ENCODE results near the gene SEMA3A.

SEMA3A gene

DNA sequence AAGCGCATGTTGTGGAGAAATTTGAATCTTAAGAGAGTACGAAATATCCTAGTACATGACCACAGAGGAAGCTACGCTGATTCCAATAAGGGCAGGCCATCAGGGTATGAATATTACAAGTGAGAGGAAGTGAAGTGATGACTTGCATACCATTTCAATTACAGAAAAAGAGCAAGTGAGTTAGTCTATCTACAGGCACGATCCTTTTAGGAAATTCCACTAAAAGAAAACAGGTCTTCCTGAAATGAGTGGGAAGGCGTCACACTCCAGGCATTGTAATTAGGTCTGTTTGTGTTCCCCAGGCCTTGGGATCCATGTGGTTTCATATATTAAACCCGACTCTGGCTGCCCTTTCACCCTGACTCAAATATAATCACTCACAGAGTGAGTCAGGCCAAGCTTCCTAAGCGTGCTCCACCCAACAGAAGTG, 152.5 kb downstream of the SEMA3A start:
- no peaks in the 10 kb centered on the region for H3K36me3 ChIP-seq (ENCODE audit: control insufficient read depth, insufficient read depth, low read length)
- H3K4me1 ChIP-seq (ENCODE audit: control insufficient read depth, insufficient read depth, low read length, poor library complexity, severe bottlenecking), result no peaks in the 10 kb centered on the region
- DNase-seq, result no peak
- H3K27me3 ChIP-seq (replicated peaks; ENCODE audit: control insufficient read depth, insufficient read depth, low read length, poor library complexity, severe bottlenecking), result no peaks in the 10 kb centered on the region
- H3K4me3 ChIP-seq (ENCODE audit: insufficient read depth, low read depth, low read length, poor library complexity, severe bottlenecking), result no peak overlapping the region
- no peak overlapping the region for H3K27ac ChIP-seq (ENCODE audit: insufficient read depth, low read length, poor library complexity, severe bottlenecking)
- no peaks in the 10 kb centered on the region for H3K9me3 ChIP-seq (ENCODE audit: control insufficient read depth, low read length)

DNA sequence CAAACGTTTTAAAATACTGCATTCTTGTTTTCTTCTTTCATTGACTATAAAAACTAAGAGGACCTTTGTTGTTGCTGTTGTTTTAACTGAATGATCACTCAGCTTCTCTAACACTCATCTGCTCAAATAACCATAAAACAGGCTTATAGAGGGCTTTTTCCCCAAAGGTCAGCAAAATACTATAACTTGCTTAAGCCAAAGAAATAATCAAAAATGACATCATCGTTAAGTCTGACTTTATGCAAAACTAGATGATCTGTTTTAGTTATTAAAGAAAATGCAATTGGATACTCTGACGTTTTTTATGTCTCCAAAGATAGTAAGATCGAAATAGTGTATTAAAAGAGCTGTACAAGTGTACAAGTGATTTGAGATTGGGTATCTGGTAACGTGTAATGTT, 152.9 kb downstream of the SEMA3A start:
- no peak for DNase-seq
- no peaks in the 10 kb centered on the region for H3K27me3 ChIP-seq (replicated peaks; ENCODE audit: control insufficient read depth, insufficient read depth, low read length, poor library complexity, severe bottlenecking)
- H3K4me1 ChIP-seq (ENCODE audit: control insufficient read depth, insufficient read depth, low read length, poor library complexity, severe bottlenecking), result no peaks in the 10 kb centered on the region
- H3K36me3 ChIP-seq (ENCODE audit: control insufficient read depth, insufficient read depth, low read length), result no peaks in the 10 kb centered on the region
- no peak overlapping the region for H3K27ac ChIP-seq (ENCODE audit: insufficient read depth, low read length, poor library complexity, severe bottlenecking)
- H3K9me3 ChIP-seq (ENCODE audit: control insufficient read depth, low read length), result no peaks in the 10 kb centered on the region
- no peak overlapping the region for H3K4me3 ChIP-seq (ENCODE audit: insufficient read depth, low read depth, low read length, poor library complexity, severe bottlenecking)

DNA sequence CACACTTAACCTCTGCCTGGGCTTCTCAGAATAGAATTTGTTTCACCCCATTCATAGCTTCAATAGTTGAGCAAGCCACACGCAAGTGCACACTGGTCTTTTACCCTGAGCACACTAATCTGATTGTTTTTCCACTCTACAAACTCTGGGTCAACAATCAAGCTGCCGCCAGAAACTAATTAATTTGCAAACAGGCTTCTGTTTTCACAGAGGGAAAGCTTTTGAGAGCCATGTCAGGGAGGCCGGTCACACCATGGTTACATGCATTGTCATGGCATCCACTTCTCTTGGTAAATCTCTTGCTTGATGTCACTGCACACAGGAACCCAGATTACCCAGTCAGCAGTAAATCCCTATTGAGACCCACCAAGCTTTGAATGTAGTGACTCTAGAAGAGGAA, 154.2 kb downstream of the SEMA3A start:
- Histone ChIP-seq H3K4me1 (ENCODE audit: control insufficient read depth, insufficient read depth, low read length, poor library complexity, severe bottlenecking) (no peaks in the 10 kb centered on the region), H3K36me3 (ENCODE audit: control insufficient read depth, insufficient read depth, low read length) (no peaks in the 10 kb centered on the region), H3K27me3 (replicated peaks; ENCODE audit: control insufficient read depth, insufficient read depth, low read length, poor library complexity, severe bottlenecking) (no peaks in the 10 kb centered on the region), H3K4me3 (ENCODE audit: insufficient read depth, low read depth, low read length, poor library complexity, severe bottlenecking) (no peak overlapping the region), H3K27ac (ENCODE audit: insufficient read depth, low read length, poor library complexity, severe bottlenecking) (no peak overlapping the region), H3K9me3 (ENCODE audit: control insufficient read depth, low read length) (no peaks in the 10 kb centered on the region)
- no peak for DNase-seq

DNA sequence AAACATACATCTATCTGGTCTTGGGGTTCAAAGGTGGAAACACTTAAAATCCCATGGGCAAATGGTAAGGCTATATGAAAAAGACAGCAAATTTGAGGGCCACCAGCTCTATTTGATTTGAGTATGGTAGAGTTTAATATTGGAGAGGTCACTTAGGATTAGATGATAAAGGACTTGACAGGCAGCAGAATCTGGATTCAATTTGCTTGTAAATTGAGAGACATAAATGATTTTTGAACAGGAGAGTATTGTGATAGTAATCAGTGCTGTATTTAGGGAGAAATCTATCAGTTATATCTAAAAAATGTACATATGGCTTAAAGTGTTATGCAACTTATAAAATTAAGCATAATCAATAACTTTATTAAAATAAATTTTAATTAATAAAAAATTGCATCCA, 155.2 kb downstream of the SEMA3A start:
- H3K36me3 ChIP-seq (ENCODE audit: control insufficient read depth, insufficient read depth, low read length), result no peaks in the 10 kb centered on the region
- no peak overlapping the region for H3K4me3 ChIP-seq (ENCODE audit: insufficient read depth, low read depth, low read length, poor library complexity, severe bottlenecking)
- H3K27ac ChIP-seq (ENCODE audit: insufficient read depth, low read length, poor library complexity, severe bottlenecking), result no peak overlapping the region
- no peaks in the 10 kb centered on the region for H3K9me3 ChIP-seq (ENCODE audit: control insufficient read depth, low read length)
- no peak for DNase-seq
- no peaks in the 10 kb centered on the region for H3K4me1 ChIP-seq (ENCODE audit: control insufficient read depth, insufficient read depth, low read length, poor library complexity, severe bottlenecking)
- no peaks in the 10 kb centered on the region for H3K27me3 ChIP-seq (replicated peaks; ENCODE audit: control insufficient read depth, insufficient read depth, low read length, poor library complexity, severe bottlenecking)

DNA sequence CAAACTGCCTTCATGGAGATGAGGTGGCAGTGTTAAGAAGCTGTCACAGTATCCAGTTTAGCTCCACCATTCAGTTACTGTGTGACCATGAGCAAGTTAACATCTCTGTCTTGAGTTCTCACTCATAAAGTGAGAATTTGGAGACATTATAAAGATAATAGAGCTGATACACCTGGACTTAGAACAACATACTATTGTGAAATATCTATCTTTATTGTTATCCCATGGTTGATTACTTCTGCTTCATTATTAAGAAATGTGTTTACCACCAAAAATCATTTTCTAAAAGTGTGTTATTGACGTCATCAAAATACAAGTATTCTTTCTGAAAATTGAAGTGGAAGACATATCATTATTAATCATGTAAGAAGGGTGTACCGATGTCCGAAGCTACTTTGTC, 166.9 kb downstream of the SEMA3A start:
- Histone ChIP-seq H3K4me3 (ENCODE audit: insufficient read depth, low read depth, low read length, poor library complexity, severe bottlenecking) (no peak overlapping the region), H3K27ac (ENCODE audit: insufficient read depth, low read length, poor library complexity, severe bottlenecking) (no peak overlapping the region), H3K4me1 (ENCODE audit: control insufficient read depth, insufficient read depth, low read length, poor library complexity, severe bottlenecking) (no peaks in the 10 kb centered on the region), H3K36me3 (ENCODE audit: control insufficient read depth, insufficient read depth, low read length) (no peaks in the 10 kb centered on the region), H3K27me3 (replicated peaks; ENCODE audit: control insufficient read depth, insufficient read depth, low read length, poor library complexity, severe bottlenecking) (no peaks in the 10 kb centered on the region), H3K9me3 (ENCODE audit: control insufficient read depth, low read length) (no peaks in the 10 kb centered on the region)
- DNase-seq, result no peak

DNA sequence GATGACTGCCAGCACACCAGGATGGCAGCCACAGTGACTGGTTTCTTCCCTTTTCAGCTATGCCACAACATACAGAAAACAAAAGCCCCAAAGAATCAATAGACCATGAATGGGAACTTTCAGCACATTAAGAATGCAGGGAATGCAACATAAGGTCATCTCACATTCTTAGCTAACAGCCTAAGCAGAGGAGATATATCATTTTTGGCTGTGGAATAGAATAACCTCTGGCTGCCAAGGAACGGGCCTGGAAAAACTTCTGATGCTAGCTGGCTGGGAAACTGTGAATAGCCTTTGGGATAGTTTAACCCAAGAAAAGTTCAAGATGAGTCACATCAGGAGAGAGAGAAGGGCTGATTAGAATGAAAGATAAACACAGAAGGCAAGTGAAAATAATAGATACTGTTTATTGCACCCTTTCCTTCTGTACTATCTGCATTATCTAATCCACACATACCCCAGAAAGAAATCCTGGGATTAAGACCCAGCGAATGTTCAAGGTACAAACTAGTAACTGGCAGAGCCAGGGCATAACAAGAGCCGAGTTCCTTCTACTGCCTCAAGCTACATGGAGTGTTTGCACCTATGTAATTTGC, 169.2 kb downstream of the SEMA3A start:
- no peaks in the 10 kb centered on the region for H3K36me3 ChIP-seq (ENCODE audit: control insufficient read depth, insufficient read depth, low read length)
- H3K4me3 ChIP-seq (ENCODE audit: insufficient read depth, low read depth, low read length, poor library complexity, severe bottlenecking), result no peak overlapping the region
- no peaks in the 10 kb centered on the region for H3K27me3 ChIP-seq (replicated peaks; ENCODE audit: control insufficient read depth, insufficient read depth, low read length, poor library complexity, severe bottlenecking)
- H3K4me1 ChIP-seq (ENCODE audit: control insufficient read depth, insufficient read depth, low read length, poor library complexity, severe bottlenecking), result no peaks in the 10 kb centered on the region
- no peak overlapping the region for H3K27ac ChIP-seq (ENCODE audit: insufficient read depth, low read length, poor library complexity, severe bottlenecking)
- no peak for DNase-seq
- no peaks in the 10 kb centered on the region for H3K9me3 ChIP-seq (ENCODE audit: control insufficient read depth, low read length)

DNA sequence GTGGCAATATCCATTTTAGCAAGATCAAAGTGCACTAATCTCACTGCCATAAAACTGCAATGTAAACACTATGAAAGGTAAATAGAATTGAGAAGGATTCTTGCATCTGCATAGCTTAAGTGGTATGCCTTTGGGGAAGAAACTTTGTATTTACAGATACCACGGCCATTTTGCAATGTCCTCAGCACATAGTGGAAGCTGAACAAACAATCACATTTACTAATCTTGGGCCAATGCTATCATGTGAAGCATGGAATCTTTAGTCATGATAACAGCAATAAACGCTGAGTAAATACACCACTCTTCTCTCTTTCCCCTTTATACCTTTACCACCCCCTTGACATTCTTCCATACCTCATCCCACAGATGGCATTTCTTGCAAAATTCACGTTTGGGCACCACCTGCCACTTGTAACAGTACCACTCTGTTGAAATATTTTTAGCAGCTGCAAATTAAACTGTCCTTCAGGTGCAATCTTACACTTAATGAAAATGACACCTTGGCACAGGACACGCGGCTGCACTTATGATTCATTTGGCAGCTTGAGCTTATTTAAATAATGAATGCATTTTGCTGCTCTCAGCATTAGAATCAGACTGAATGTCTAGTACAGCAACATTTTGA, 171.8 kb downstream of the SEMA3A start:
- DNase-seq, result no peak
- Histone ChIP-seq H3K36me3 (ENCODE audit: control insufficient read depth, insufficient read depth, low read length) (no peaks in the 10 kb centered on the region), H3K4me1 (ENCODE audit: control insufficient read depth, insufficient read depth, low read length, poor library complexity, severe bottlenecking) (no peaks in the 10 kb centered on the region), H3K4me3 (ENCODE audit: insufficient read depth, low read depth, low read length, poor library complexity, severe bottlenecking) (no peak overlapping the region), H3K27ac (ENCODE audit: insufficient read depth, low read length, poor library complexity, severe bottlenecking) (no peak overlapping the region), H3K27me3 (replicated peaks; ENCODE audit: control insufficient read depth, insufficient read depth, low read length, poor library complexity, severe bottlenecking) (no peaks in the 10 kb centered on the region), H3K9me3 (ENCODE audit: control insufficient read depth, low read length) (no peaks in the 10 kb centered on the region)

DNA sequence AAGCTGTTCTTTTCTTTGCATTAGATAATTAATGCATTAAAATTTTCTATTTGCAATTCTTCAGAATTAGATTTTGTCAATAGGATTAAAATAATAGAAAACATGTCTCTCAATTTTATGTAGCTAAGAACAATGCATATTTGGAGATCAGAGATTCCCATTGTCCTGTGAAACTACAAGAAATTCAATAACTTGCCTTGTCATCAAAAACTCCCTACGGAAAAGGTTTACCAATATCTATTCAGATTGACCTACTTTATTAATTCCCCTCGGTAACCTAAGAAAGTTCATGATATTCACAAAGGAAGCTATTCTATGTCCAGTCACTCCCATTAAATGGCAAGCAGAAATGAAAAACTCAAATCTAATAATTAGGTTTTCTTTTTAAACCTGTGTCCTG, 172.6 kb downstream of the SEMA3A start:
- no peaks in the 10 kb centered on the region for H3K27me3 ChIP-seq (replicated peaks; ENCODE audit: control insufficient read depth, insufficient read depth, low read length, poor library complexity, severe bottlenecking)

DNA sequence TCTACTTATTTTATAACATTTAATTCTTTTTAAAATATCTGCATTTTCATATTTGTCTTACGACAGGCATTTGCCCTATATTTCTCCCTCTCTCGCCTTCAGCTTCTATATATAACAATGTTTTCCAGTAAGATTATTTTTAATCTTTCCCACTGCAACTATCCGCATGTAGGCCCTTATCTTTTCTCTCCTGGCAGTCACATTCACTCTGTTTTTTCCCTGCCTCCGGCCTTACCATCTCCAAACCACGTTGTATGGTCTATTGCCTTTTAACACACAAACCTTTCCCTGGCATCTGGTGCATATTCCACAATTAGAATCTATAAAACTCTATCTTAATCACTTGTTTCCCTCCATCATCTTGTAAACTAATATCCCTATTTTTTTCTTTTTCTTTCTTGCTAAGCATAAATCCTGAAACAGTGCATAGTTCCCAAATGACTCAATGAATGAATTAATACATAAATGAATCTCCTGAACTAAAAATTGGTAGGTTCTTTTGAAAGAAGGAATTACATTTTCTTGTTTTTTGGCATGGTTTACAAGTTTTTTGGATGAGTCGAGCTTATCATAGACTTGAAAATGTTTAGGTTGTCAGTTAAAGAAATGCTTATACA, 173.2 kb downstream of the SEMA3A start:
- Histone ChIP-seq H3K27me3 (replicated peaks; ENCODE audit: control insufficient read depth, insufficient read depth, low read length, poor library complexity, severe bottlenecking) (no peaks in the 10 kb centered on the region), H3K4me1 (ENCODE audit: control insufficient read depth, insufficient read depth, low read length, poor library complexity, severe bottlenecking) (no peaks in the 10 kb centered on the region), H3K36me3 (ENCODE audit: control insufficient read depth, insufficient read depth, low read length) (no peaks in the 10 kb centered on the region), H3K27ac (ENCODE audit: insufficient read depth, low read length, poor library complexity, severe bottlenecking) (no peak overlapping the region), H3K9me3 (ENCODE audit: control insufficient read depth, low read length) (no peaks in the 10 kb centered on the region), H3K4me3 (ENCODE audit: insufficient read depth, low read depth, low read length, poor library complexity, severe bottlenecking) (no peak overlapping the region)
- no peak for DNase-seq

More for the DNA sequence above, 172.6 kb downstream of the SEMA3A start:
- no peak overlapping the region for H3K4me3 ChIP-seq (ENCODE audit: insufficient read depth, low read depth, low read length, poor library complexity, severe bottlenecking)
- no peak for DNase-seq
- no peak overlapping the region for H3K27ac ChIP-seq (ENCODE audit: insufficient read depth, low read length, poor library complexity, severe bottlenecking)
- H3K9me3 ChIP-seq (ENCODE audit: control insufficient read depth, low read length), result no peaks in the 10 kb centered on the region
- no peaks in the 10 kb centered on the region for H3K4me1 ChIP-seq (ENCODE audit: control insufficient read depth, insufficient read depth, low read length, poor library complexity, severe bottlenecking)
- no peaks in the 10 kb centered on the region for H3K36me3 ChIP-seq (ENCODE audit: control insufficient read depth, insufficient read depth, low read length)

DNA sequence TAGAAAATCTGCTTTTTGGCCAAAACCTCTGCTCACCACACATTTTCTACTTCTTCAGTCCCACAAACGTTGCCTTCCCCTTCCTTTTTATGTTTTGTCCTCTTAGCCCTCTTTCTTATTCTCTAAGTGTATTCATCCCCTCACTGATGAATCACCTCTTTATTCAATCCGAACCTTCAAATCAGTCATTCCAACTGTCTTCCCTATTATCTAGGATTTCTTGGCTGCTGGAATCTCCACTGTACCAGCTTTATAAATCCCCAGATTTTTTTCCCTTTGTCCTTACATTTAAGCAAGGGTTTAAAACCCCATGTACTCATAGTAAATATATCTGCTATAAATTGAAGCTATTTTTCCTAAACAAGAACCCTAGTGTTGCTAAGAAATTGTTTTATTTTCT, 176.9 kb downstream of the SEMA3A start:
- no peak overlapping the region for H3K27ac ChIP-seq (ENCODE audit: insufficient read depth, low read length, poor library complexity, severe bottlenecking)
- H3K9me3 ChIP-seq (ENCODE audit: control insufficient read depth, low read length), result no peaks in the 10 kb centered on the region
- no peak overlapping the region for H3K4me3 ChIP-seq (ENCODE audit: insufficient read depth, low read depth, low read length, poor library complexity, severe bottlenecking)
- no peaks in the 10 kb centered on the region for H3K4me1 ChIP-seq (ENCODE audit: control insufficient read depth, insufficient read depth, low read length, poor library complexity, severe bottlenecking)
- H3K27me3 ChIP-seq (replicated peaks; ENCODE audit: control insufficient read depth, insufficient read depth, low read length, poor library complexity, severe bottlenecking), result no peaks in the 10 kb centered on the region
- DNase-seq, result no peak
- H3K36me3 ChIP-seq (ENCODE audit: control insufficient read depth, insufficient read depth, low read length), result no peaks in the 10 kb centered on the region

Measured in effector memory CD4-positive, alpha-beta T cell (primary cell).